Large intestine (tissue), 3 donors: Measurements from ENCODE around the gene HOXD1. TPM values are rescaled to one million over a fixed set of nuclear protein-coding genes. Genes with fewer than 3 reads are reported as not detected.

Experiments used
- DNase-seq, 2 donors: peaks; one replicate each; pipeline versions ENCODE4 v3.0.0 to v3.0.0-alpha.2; 2013
- H3K27ac ChIP-seq: one replicate; pipeline ENCODE4 v1.5.1; 2013; ENCODE audit warnings: low read length
- H3K27me3 ChIP-seq: 2 replicates; pipeline ENCODE4 v1.6.1; 2013; ENCODE audit warnings: low read length; ENCODE audit not compliant: control insufficient read depth, insufficient read depth
- H3K36me3 ChIP-seq: 2 replicates; pipeline ENCODE4 v1.6.1; 2013; ENCODE audit warnings: low read length; ENCODE audit not compliant: control insufficient read depth, insufficient read depth
- H3K4me1 ChIP-seq: one replicate; pipeline ENCODE4 v1.6.1; 2013; ENCODE audit warnings: low read length; ENCODE audit not compliant: control insufficient read depth, insufficient read depth
- H3K4me3 ChIP-seq: one replicate; pipeline ENCODE4 v1.5.1; 2013; ENCODE audit warnings: low read length
- H3K9me3 ChIP-seq: one replicate; pipeline ENCODE4 v1.6.1; 2013; ENCODE audit warnings: mild to moderate bottlenecking, low read depth, low read length, moderate library complexity; ENCODE audit not compliant: control insufficient read depth
- WGBS: methylation state at CpG from one replicate; pipeline ENCODE4 v1.1.5; 2013; ENCODE audit warnings: low lambda C conversion rate; ENCODE audit not compliant: insufficient coverage; 5-methylcytosine and 5-hydroxymethylcytosine counted together
- polyA plus RNA-seq: library from polyadenylated mRNA; unstranded; fragments of 120-200 nt; gene quantifications from one replicate; pipeline ENCODE4 v1.2.1, GENCODE V29; 2013

HOXD1 gene
- polyA plus RNA-seq, 1 donor = 2.6 TPM

GRCh38 chr2:176211110-176211509 lies 22.6 kb downstream of the HOXD1 start:
- Histone ChIP-seq H3K4me3 (no peak overlapping the region), H3K27me3 (peaks cover 7% of the 10 kb centered on the region), H3K9me3 (no peaks in the 10 kb centered on the region), H3K27ac (no peak overlapping the region), H3K4me1 (no peaks in the 10 kb centered on the region), H3K36me3 (no peaks in the 10 kb centered on the region)
- no peak for DNase-seq
- WGBS = no CpG with 5 or more reads among the region's 1 CpG

GRCh38 chr2:176212276-176212675 lies 23.8 kb downstream of the HOXD1 start:
- Histone ChIP-seq H3K4me3 (no peak overlapping the region), H3K4me1 (no peaks in the 10 kb centered on the region), H3K36me3 (no peaks in the 10 kb centered on the region), H3K27me3 (peaks cover 7% of the 10 kb centered on the region), H3K27ac (no peak overlapping the region), H3K9me3 (no peaks in the 10 kb centered on the region)
- DNase-seq = no peak

GRCh38 chr2:176213406-176213805 lies 24.9 kb downstream of the HOXD1 start:
- no peak for DNase-seq
- H3K36me3 ChIP-seq = no peaks in the 10 kb centered on the region
- WGBS = no CpG with 5 or more reads among the region's 1 CpG
- H3K27me3 ChIP-seq = peaks cover 7% of the 10 kb centered on the region
- H3K4me1 ChIP-seq = no peaks in the 10 kb centered on the region
- no peak overlapping the region for H3K27ac ChIP-seq
- H3K9me3 ChIP-seq = no peaks in the 10 kb centered on the region
- no peak overlapping the region for H3K4me3 ChIP-seq

- Histone ChIP-seq H3K4me3 (no peak overlapping the region), H3K4me1 (no peaks in the 10 kb centered on the region), H3K27me3 (peaks cover 8% of the 10 kb centered on the region), H3K9me3 (no peaks in the 10 kb centered on the region), H3K27ac (no peak overlapping the region), H3K36me3 (no peaks in the 10 kb centered on the region)
- 91% methylated on average over 1 of the region's 2 CpGs for WGBS
- DNase-seq = no peak
Measured at GRCh38 chr2:176227874-176228273, 39.4 kb downstream of the HOXD1 start.

- no peak for DNase-seq
- Histone ChIP-seq H3K36me3 (no peaks in the 10 kb centered on the region), H3K27me3 (peaks cover 3% of the 10 kb centered on the region), H3K4me3 (no peak overlapping the region), H3K9me3 (no peaks in the 10 kb centered on the region), H3K4me1 (no peaks in the 10 kb centered on the region), H3K27ac (no peak overlapping the region)
- 71% methylated on average over 1 of the region's 2 CpGs for WGBS
Measured at GRCh38 chr2:176234156-176234555, 45.7 kb downstream of the HOXD1 start.

- H3K27ac ChIP-seq = no peak overlapping the region
- DNase-seq = no peak
- no peaks in the 10 kb centered on the region for H3K36me3 ChIP-seq
- no peaks in the 10 kb centered on the region for H3K4me1 ChIP-seq
- WGBS = no CpG with 5 or more reads among the region's 1 CpG
- no peak overlapping the region for H3K4me3 ChIP-seq
- peaks cover 3% of the 10 kb centered on the region for H3K27me3 ChIP-seq
- H3K9me3 ChIP-seq = no peaks in the 10 kb centered on the region
Measured at GRCh38 chr2:176234940-176235339, 46.5 kb downstream of the HOXD1 start.

GRCh38 chr2:176237456-176237855 lies 49.0 kb downstream of the HOXD1 start:
- WGBS = 76% methylated on average over 2 of the region's 4 CpGs
- no peak overlapping the region for H3K4me3 ChIP-seq
- no peak overlapping the region for H3K27ac ChIP-seq
- no peaks in the 10 kb centered on the region for H3K36me3 ChIP-seq
- DNase-seq = no peak
- H3K9me3 ChIP-seq = no peaks in the 10 kb centered on the region
- peaks cover 4% of the 10 kb centered on the region for H3K27me3 ChIP-seq
- no peaks in the 10 kb centered on the region for H3K4me1 ChIP-seq

GRCh38 chr2:176239031-176239430 lies 50.6 kb downstream of the HOXD1 start:
- DNase-seq = no peak
- Histone ChIP-seq H3K27me3 (peaks cover 4% of the 10 kb centered on the region), H3K9me3 (no peaks in the 10 kb centered on the region), H3K4me3 (no peak overlapping the region), H3K36me3 (no peaks in the 10 kb centered on the region), H3K4me1 (no peaks in the 10 kb centered on the region), H3K27ac (no peak overlapping the region)
- WGBS = 82% methylated on average over 1 of the region's 4 CpGs

- H3K27ac ChIP-seq = no peak overlapping the region
- no CpG with 5 or more reads among the region's 1 CpG for WGBS
Measured at GRCh38 chr2:176240301-176240700, 51.8 kb downstream of the HOXD1 start.

More at GRCh38 chr2:176240301-176240700, 51.8 kb downstream of the HOXD1 start:
- Histone ChIP-seq H3K4me3 (no peak overlapping the region), H3K36me3 (no peaks in the 10 kb centered on the region), H3K4me1 (no peaks in the 10 kb centered on the region), H3K27me3 (peaks cover 8% of the 10 kb centered on the region), H3K9me3 (no peaks in the 10 kb centered on the region)
- DNase-seq = no peak

Other genes starting within 250 kb of the HOXD1 start
- gene LNPK, start 186.4 kb upstream of the HOXD1 start, polyA plus RNA-seq = 17.9 TPM
- gene EVX2, start 104.7 kb upstream of the HOXD1 start, polyA plus RNA-seq = not detected
- not detected for gene HOXD13, start 95.9 kb upstream of the HOXD1 start, polyA plus RNA-seq
- not detected for gene HOXD12, start 88.9 kb upstream of the HOXD1 start, polyA plus RNA-seq
- gene HOXD11, start 81.4 kb upstream of the HOXD1 start, polyA plus RNA-seq = not detected
- 0.18 TPM for gene HOXD10, start 71.9 kb upstream of the HOXD1 start, polyA plus RNA-seq
- 0.88 TPM for gene HOXD9, start 65.9 kb upstream of the HOXD1 start, polyA plus RNA-seq
- gene HOXD8, start 59.0 kb upstream of the HOXD1 start, polyA plus RNA-seq = 4.0 TPM
- gene HOXD4, start 37.1 kb upstream of the HOXD1 start, polyA plus RNA-seq = 4.9 TPM
- gene HOXD3, start 31.4 kb upstream of the HOXD1 start, polyA plus RNA-seq = 3.9 TPM
- gene MTX2, start 80.8 kb downstream of the HOXD1 start, polyA plus RNA-seq = 38.7 TPM